Upper lobe of left lung (tissue), 4 donors: ENCODE results near the gene ULK3.

ENCODE experiments used
- POLR2A ChIP-seq, 4 donors: fragments of 450-650 bp; IDR thresholded peaks; one replicate each; pipeline ENCODE4 v1.5.1; 2016 to 2017; ENCODE audit warnings: antibody characterized with exemption in 4 of 4, mild to moderate bottlenecking in 2 of 4
- POLR2AphosphoS5 ChIP-seq, 2 donors: sonication (generic); formaldehyde crosslinking; IDR thresholded peaks; one replicate each; pipeline ENCODE4 v1.5.1; 2017; ENCODE audit warnings: antibody characterized with exemption in 2 of 2
- TF ChIP-seq, protein P1 (sequence below), 6 experiments: fragments of 450-650 bp in 4 of 6; fragments of 200-600 bp in 2 of 6; sonication (generic) in 2 of 6; IDR thresholded peaks; one replicate each; pipeline ENCODE4 v1.5.1; 2016 to 2019; ENCODE audit warnings: antibody characterized with exemption in 6 of 6

DNA sequence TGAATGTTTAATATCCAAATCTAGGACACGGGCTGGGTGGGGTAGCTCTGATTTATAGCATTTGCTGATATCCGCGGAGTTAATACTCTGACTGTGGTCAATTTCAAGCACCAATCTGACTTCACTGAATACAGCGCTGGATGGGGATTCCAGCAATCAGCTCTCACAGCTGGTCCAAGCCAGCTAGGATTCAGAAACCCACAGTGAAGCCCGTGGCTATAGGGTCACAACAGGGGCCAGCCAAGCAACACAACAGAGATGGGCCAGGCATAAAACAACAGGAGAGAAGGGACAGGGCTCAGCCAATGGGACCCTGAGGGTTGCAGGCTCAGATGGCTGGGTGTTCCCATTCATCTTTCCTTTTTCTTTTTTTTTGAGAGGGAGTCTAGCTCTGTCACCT is 35.7 kb downstream of the ULK3 start:
- TF ChIP-seq, protein P1, sequence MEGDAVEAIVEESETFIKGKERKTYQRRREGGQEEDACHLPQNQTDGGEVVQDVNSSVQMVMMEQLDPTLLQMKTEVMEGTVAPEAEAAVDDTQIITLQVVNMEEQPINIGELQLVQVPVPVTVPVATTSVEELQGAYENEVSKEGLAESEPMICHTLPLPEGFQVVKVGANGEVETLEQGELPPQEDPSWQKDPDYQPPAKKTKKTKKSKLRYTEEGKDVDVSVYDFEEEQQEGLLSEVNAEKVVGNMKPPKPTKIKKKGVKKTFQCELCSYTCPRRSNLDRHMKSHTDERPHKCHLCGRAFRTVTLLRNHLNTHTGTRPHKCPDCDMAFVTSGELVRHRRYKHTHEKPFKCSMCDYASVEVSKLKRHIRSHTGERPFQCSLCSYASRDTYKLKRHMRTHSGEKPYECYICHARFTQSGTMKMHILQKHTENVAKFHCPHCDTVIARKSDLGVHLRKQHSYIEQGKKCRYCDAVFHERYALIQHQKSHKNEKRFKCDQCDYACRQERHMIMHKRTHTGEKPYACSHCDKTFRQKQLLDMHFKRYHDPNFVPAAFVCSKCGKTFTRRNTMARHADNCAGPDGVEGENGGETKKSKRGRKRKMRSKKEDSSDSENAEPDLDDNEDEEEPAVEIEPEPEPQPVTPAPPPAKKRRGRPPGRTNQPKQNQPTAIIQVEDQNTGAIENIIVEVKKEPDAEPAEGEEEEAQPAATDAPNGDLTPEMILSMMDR (IDR thresholded peaks at IDR 0.05), result no peak
- TF ChIP-seq POLR2A (IDR thresholded peaks at IDR 0.05) (no peak), POLR2AphosphoS5 (IDR thresholded peaks at IDR 0.05) (no peak)
